ENCODE data around the gene RIMS1.
A peak's percentile ranks its signal among the peaks of the same experiment; 100 is the strongest.

RIMS1 gene

DNA sequence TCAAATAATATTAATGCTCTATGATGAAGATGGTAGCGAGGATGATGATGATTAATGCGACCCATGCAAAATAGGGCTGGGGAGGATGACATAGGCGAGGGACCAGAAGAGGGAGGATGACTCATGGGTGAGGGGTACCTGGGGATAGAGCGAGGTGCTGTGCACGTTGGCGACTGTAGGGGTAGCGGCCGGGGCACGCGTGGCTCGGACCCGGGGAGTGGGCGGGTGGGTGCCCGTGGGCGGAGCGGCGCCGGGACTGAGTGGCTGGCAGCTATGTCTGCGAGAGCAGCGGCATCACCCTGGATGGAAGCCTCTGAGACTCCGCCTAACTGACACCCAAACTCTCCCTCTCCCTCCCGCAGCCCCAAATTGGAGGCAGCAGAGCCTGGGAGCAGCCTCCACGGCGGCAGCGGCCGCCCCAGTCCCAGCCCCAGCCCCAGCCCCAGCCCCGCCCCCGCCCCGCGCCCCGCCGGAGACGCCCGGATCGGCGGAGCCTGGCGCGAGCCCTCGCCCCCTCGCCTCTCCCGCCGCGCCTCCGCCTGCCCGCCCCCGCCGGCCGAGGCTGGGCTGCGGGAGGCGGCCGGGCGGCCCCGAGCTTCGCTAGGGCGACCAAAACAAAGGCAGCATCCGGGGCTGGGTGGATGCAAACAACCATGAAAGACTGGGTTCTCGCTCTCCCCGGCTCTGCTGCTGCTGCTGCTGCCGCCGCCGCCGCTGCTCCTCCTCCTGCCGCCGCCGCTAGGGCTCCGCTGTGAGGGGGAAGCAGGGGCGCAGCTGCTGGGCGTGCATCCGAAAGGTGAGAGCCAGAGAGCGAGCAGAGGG lies at the start of gene RIMS1:
Gene RIMS1, plus strand, starts transcription at position 367 of the 822 bp plus-strand sequence. CDS start 474 bp downstream, outside the sequence.
- DNase-seq (ENCODE audit: low read depth) = no peak

DNA sequence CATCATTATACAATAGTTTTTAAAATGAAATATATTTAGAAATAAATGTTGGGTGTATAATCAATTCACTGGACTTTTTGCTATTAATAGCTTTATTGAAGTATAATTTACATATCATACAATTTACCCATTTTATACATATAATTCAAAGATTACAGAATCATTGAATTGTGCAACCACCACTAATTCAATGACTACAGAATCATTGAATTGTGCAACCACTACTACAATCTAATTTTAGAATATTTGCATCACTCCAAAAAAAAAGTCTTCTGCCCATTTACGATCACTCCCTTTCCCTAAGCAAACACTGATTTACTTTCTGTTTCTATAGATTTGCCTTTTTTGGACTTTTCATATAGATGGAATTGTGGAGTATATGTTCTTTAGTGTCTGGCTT lies 35.1 kb upstream of the RIMS1 start:
- DNase-seq (ENCODE audit: low read depth) = no peak

DNA sequence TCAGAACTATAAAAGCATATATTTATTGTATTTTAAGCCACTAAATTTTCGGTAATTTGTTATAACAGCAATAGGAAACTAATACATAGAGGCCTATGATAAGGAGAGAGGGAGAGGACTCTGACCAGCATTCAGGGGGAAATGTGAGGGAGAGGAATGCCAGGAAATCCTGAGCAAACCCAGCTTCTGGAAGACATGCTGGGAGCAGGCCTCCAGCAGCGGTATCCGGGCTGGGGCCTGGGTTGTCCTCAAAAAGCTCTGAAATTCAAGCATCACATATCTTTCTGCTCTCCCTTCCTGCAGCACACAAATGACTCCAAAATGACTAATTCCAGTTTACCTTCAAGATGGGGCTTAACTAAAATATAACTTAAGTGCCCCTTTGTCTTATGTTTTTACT lies 33.4 kb upstream of the RIMS1 start:
- no peak for DNase-seq (ENCODE audit: low read depth)

GRCh38 chr6:71855406-71855805 lies 30.9 kb upstream of the RIMS1 start:
- no peak for DNase-seq (ENCODE audit: low read depth)

- DNase-seq (ENCODE audit: low read depth) = peak; percentile 21
Observed at GRCh38 chr6:71879016-71879415, 7.3 kb upstream of the RIMS1 start.

DNA sequence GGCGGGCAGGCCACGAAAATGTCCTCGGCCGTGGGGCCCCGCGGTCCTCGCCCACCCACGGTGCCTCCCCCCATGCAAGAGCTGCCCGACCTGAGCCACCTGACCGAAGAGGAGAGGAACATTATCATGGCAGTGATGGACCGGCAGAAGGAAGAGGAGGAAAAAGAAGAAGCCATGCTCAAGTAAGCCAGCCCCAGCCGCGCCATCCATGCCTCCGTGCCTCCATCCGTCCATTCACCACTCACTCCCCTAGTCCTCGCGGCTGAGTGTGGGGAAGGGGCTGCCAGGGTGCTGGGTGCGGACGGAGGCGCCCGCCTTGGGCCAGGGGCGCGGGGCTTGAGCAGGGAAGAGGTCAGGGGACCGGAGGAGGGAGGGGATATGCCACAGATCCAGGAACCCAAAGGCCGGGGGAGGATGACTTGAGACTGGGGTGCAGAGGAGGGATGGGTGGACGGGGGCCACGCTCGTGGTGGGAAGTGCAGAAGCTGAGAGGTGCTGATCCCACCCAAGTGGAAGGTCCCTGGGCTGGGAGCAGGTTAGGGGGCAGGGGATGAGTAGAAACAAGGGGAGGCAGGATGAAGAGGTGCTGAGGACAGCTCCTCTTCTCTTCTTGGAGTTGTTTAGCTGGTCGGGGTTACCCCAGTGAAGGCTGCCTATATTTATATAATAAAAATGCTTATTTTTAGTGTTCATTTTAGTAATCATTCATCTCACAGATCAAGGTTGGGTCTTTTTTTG lies 825 bp downstream of the RIMS1 start:
- no peak for DNase-seq (ENCODE audit: low read depth)

DNA sequence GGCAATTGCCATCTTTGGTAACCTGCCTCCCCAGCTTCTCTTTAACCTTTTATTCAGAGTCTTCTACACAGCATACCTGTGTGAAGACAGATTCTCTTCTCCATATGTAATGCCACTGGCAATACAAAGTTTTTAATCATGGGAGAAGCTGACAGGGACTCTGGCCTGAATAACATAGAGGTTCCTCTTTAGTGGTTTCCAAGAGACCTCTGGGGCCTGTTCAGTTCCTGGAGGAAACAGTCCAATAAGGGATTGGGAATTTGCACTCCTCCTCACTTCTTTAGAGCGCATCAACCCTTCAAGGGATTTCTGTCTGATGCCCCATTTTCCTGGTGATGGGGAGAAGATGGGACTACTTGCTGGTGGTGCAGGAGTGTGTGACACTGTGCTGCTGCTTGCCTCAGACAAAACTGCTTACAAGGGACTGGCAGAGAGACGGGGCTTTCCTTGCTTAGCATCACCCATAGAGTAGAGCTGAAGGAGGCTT lies 1.4 kb downstream of the RIMS1 start:
- DNase-seq (ENCODE audit: low read depth) = no peak

DNA sequence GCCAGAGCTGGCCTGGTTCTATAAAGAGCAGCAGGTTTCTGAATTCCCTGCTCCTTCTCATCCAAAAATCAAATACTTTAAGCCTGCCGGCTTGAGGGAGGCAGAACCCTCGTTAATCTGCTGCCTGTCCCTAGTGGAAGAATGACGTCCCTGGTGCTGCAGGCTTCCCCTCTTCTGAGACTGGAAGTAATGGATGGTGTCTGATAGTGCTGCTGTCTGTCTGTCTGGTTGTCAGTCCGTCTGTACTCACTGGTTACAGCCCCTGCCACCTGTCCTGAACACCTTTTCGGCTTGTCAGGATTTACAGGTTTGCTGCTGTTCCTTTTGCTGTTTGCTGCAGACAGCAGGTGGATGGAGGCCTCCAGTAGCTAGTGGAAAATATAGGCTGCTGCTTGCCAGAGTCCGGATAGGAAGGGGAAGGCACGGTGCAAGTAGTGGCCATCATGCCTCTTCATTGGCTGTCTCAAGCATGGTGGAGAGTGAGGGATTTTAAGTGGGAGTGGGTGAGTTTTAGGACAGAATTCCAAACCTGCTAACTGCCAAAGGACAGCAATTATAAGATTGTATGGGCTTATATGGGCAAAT lies 2.5 kb downstream of the RIMS1 start:
- no peak for DNase-seq (ENCODE audit: low read depth)

DNA sequence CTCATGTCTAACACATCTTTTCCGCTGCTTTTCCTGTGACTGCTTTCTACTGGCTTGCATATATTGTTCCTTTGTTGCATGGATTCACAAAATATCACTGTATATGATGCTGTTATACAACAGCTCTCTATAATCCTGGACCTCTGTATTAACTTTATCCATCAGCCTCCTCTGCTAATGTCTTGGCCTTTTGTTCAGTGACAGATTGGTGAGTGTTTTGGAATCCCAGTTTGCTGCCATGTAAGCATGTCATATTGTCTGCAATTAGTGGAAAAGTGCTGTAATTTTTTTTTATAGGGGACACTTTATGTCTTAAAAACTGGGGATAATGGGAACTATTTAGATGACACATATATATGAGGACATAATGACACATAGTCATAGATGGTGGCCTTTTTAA lies 3.0 kb downstream of the RIMS1 start:
- no peak for DNase-seq (ENCODE audit: low read depth)

- no peak for DNase-seq (ENCODE audit: low read depth)
Observed at GRCh38 chr6:71892641-71893040, 6.3 kb downstream of the RIMS1 start.

- no peak for DNase-seq (ENCODE audit: low read depth)
Observed at GRCh38 chr6:71900642-71901041, 14.3 kb downstream of the RIMS1 start.

DNA sequence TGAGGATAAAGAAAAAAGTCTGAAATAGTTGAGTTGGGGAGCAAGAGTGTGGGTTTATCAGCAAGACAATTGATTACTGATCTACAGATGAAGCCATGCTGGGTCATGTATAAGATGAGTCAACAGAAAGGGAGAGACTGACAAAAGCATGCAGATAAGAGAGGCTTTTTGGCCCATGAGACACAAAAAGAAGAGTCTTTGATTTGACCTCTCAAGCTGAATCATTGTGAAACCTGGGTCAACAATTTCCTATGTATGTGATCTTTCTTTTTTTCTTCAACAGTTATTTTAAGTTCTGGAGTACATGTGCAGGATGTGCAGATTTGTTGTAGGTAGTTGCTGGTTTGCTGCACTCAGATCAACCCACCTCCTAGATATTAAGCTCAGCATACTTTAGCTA lies 15.9 kb downstream of the RIMS1 start:
- no peak for DNase-seq (ENCODE audit: low read depth)

DNA sequence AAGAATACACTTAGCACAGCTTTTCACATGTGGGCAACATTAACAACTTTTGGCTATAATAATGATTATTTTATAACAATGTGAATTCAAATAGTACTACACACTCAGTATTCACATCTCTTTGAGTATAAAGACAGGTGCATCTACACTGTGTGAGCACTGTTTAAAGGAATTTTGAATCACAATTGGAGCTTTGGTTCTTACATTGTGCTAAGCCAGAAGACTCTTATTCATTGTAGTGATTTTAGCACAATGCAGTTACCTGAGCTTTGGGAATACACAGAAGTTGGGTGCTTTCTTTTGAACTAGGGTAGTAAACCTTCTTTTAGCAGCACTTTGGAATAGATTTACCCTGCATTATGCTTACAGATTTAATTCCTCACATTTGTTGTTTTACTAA lies 20.5 kb downstream of the RIMS1 start:
- DNase-seq (ENCODE audit: low read depth) = no peak

GRCh38 chr6:71908162-71908765 lies 21.9 kb downstream of the RIMS1 start:
- no peak for DNase-seq (ENCODE audit: low read depth)

- DNase-seq (ENCODE audit: low read depth) = no peak
Observed at GRCh38 chr6:71913444-71914234, 27.3 kb downstream of the RIMS1 start.

GRCh38 chr6:71929047-71929446 lies 42.7 kb downstream of the RIMS1 start:
- DNase-seq (ENCODE audit: low read depth) = no peak

- no peak for DNase-seq (ENCODE audit: low read depth)
Observed at GRCh38 chr6:71933881-71934280, 47.5 kb downstream of the RIMS1 start.

GRCh38 chr6:71965404-71965803 lies 79.1 kb downstream of the RIMS1 start:
- no peak for DNase-seq (ENCODE audit: low read depth)

DNA sequence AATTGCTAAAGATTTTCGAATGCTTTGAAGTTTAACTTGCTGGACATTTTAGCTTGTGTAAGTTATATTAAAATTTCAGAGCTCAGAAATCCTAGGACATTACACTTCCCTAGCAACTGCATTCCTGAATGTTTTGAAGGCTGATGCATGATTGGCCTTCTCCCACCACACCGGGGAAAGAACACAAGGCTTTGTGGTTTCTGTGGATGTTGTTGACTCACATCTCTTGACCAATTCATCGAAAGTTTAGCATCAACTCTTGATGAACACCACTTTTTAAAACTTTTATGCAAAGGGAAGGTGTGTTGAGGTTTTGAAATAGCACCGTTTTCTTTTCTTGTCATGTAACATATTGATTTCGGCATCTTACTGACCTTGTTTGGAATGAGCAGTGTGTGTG lies 81.1 kb downstream of the RIMS1 start:
- DNase-seq (ENCODE audit: low read depth) = peak; percentile 77

GRCh38 chr6:71977884-71978283 lies 91.5 kb downstream of the RIMS1 start:
- DNase-seq (ENCODE audit: low read depth) = no peak

- DNase-seq (ENCODE audit: low read depth) = peak; percentile 18
Observed at GRCh38 chr6:71979911-71980310, 93.6 kb downstream of the RIMS1 start.

GRCh38 chr6:71982389-71982788 lies 96.0 kb downstream of the RIMS1 start:
- DNase-seq (ENCODE audit: low read depth) = no peak

Data from stromal cell of bone marrow (primary cell).